HepG2 (cell line): Measurements from ENCODE around the gene ZNF331. TPM values are rescaled to one million over a fixed set of nuclear protein-coding genes. Genes with fewer than 3 reads are reported as not detected.

Experiments used
- ARNT2 ChIP-seq: sonication (generic); formaldehyde crosslinking; IDR thresholded peaks from 2 replicates; pipeline ENCODE4 v1.8.0; 2022; ENCODE audit warnings: mild to moderate bottlenecking, low read depth, missing genetic modification reagents, moderate library complexity
- BRD4 ChIP-seq: sonication (generic); formaldehyde crosslinking; IDR thresholded peaks from 2 replicates; pipeline ENCODE4 v1.4.0; 2020; ENCODE audit warnings: missing genetic modification reagents
- CCAR2 ChIP-seq: fragments of 200-400 bp; formaldehyde crosslinking; optimal IDR thresholded peaks from 2 replicates; pipeline ENCODE3; 2018; ENCODE audit warnings: low read depth, mild to moderate bottlenecking, low read length, moderate library complexity
- CENPBD1 ChIP-seq: sonication (generic); formaldehyde crosslinking; IDR thresholded peaks from 2 replicates; pipeline ENCODE4 v1.8.0; 2022; ENCODE audit warnings: missing genetic modification reagents, low read depth, mild to moderate bottlenecking, borderline replicate concordance
- EP300 ChIP-seq, 3 experiments: sonication (generic) in 1 of 3; formaldehyde crosslinking in 1 of 3; IDR thresholded peaks; 2 replicates each; pipeline versions ENCODE4 v1.5.1 to v1.6.1; 2011 to 2020; ENCODE audit warnings: low read depth in 2 of 3, low read length in 2 of 3, borderline replicate concordance in 1 of 3, improper control_type of control experiment in 1 of 3, mild to moderate bottlenecking in 1 of 3, missing genetic modification reagents in 1 of 3, moderate library complexity in 1 of 3
- ETS1 ChIP-seq: sonication (generic); formaldehyde crosslinking; IDR thresholded peaks from 2 replicates; pipeline ENCODE4 v1.4.0; 2020; ENCODE audit warnings: missing genetic modification reagents
- FOXK1 ChIP-seq: sonication (generic); formaldehyde crosslinking; IDR thresholded peaks from 2 replicates; pipeline ENCODE4 v1.4.0; 2020; ENCODE audit warnings: low read depth, missing genetic modification reagents, borderline replicate concordance
- GABPA ChIP-seq, 2 experiments: IDR thresholded peaks; 2 replicates each; pipeline ENCODE4 v1.6.1; 2011 to 2016; ENCODE audit warnings: low read depth in 2 of 2, low read length in 1 of 2, missing biosample characterization in 1 of 2, missing genetic modification characterization in 1 of 2
- HMG20B ChIP-seq: conservative IDR thresholded peaks from 2 replicates; pipeline ENCODE4 v1.6.1; 2016; ENCODE audit warnings: missing genetic modification reagents, missing compliant biosample characterization
- HOXA5 ChIP-seq: sonication (generic); formaldehyde crosslinking; IDR thresholded peaks from 2 replicates; pipeline ENCODE4 v1.4.0; 2020; ENCODE audit warnings: missing genetic modification reagents
- PCBP2 ChIP-seq: fragments of 200-400 bp; formaldehyde crosslinking; optimal IDR thresholded peaks from 2 replicates; pipeline ENCODE3; 2018; ENCODE audit warnings: low read length, low read depth; ENCODE audit not compliant: poor library complexity, severe bottlenecking
- RBFOX2 ChIP-seq: fragments of 200-400 bp; formaldehyde crosslinking; IDR thresholded peaks from 2 replicates; pipeline ENCODE4 v1.6.1; 2017; ENCODE audit warnings: low read depth, mild to moderate bottlenecking, low read length
- RFX1 ChIP-seq: fragments of 450-650 bp; IDR thresholded peaks from 2 replicates; pipeline ENCODE4 v1.6.1; 2017
- SMAD3 ChIP-seq: sonication (generic); formaldehyde crosslinking; IDR thresholded peaks from 2 replicates; pipeline ENCODE4 v1.4.0; 2020; ENCODE audit warnings: missing genetic modification reagents
- SSRP1 ChIP-seq: IDR thresholded peaks from 2 replicates; pipeline ENCODE4 v1.6.1; 2016; ENCODE audit warnings: control low read depth
- STAT5B ChIP-seq: sonication (generic); formaldehyde crosslinking; IDR thresholded peaks from 2 replicates; pipeline ENCODE4 v1.4.0; 2020; ENCODE audit warnings: missing genetic modification reagents
- TBP ChIP-seq: sonication (generic); formaldehyde crosslinking; IDR thresholded peaks from 2 replicates; pipeline ENCODE4 v1.5.0; 2020; ENCODE audit warnings: missing genetic modification reagents
- TFE3 ChIP-seq: IDR thresholded peaks from 2 replicates; pipeline ENCODE4 v1.6.1; 2016
- ZFP1 ChIP-seq: IDR thresholded peaks from 2 replicates; pipeline ENCODE4 v1.6.1; 2016
- ZNF24 ChIP-seq: fragments of 450-650 bp; IDR thresholded peaks from 2 replicates; pipeline ENCODE4 v1.6.1; 2017; ENCODE audit warnings: antibody characterized with exemption, mild to moderate bottlenecking
- ZNF354B ChIP-seq: sonication (generic); formaldehyde crosslinking; IDR thresholded peaks from 2 replicates; pipeline ENCODE4 v1.8.0; 2022; ENCODE audit warnings: mild to moderate bottlenecking, missing genetic modification reagents
- ZNF460 ChIP-seq: sonication (generic); formaldehyde crosslinking; IDR thresholded peaks from 2 replicates; pipeline ENCODE4 v1.5.1; 2020; ENCODE audit warnings: missing genetic modification reagents, mild to moderate bottlenecking, borderline replicate concordance
- ZNF530 ChIP-seq: sonication (generic); formaldehyde crosslinking; IDR thresholded peaks from 2 replicates; pipeline ENCODE4 v1.5.0; 2020; ENCODE audit warnings: low read depth, mild to moderate bottlenecking, missing genetic modification reagents
- ZNF674 ChIP-seq: sonication (generic); formaldehyde crosslinking; IDR thresholded peaks from 2 replicates; pipeline ENCODE4 v1.5.0; 2020; ENCODE audit warnings: low read depth, mild to moderate bottlenecking, missing genetic modification reagents
- ZNF713 ChIP-seq: sonication (generic); formaldehyde crosslinking; IDR thresholded peaks from 2 replicates; pipeline ENCODE4 v1.4.0; 2020; ENCODE audit warnings: mild to moderate bottlenecking, missing genetic modification reagents
- ZNF768 ChIP-seq: sonication (generic); formaldehyde crosslinking; IDR thresholded peaks from 2 replicates; pipeline ENCODE4 v1.4.0; 2020; ENCODE audit warnings: missing genetic modification reagents
- ZNF777 ChIP-seq: sonication (generic); formaldehyde crosslinking; IDR thresholded peaks from 2 replicates; pipeline ENCODE4 v1.4.0; 2020; ENCODE audit warnings: missing genetic modification reagents
- polyA plus RNA-seq, 8 experiments: library from polyadenylated mRNA; depleted of rRNA in 3 of 8; stranded (reverse) in 7 of 8; unstranded in 1 of 8; fragments of >200 nt; fragmentation: Illumina TruSeq in 4 of 8; extraction: Trizol in 4 of 8; gene quantifications; 2 replicates each; pipeline versions ENCODE4 v1.2.1 to v1.2.3, GENCODE V29; 2011 to 2016; ENCODE audit warnings: low read depth in 4 of 8, missing spikeins in 1 of 8, mixed read lengths in 1 of 8; ENCODE audit not compliant: insufficient read depth in 1 of 8
- total RNA-seq, 5 experiments: library from RNA; depleted of rRNA; stranded (reverse); fragments of >200 nt; fragmentation: Illumina TruSeq; extraction: Trizol; gene quantifications; 2 replicates each; pipeline ENCODE4 v1.2.3, GENCODE V29; 2016; ENCODE audit warnings: low read depth in 1 of 5

The ZNF331 gene
- total and polyA plus RNA-seq, 2 of the 13 experiments (the other 11 are each of a cell fraction or from before 2014, with no cell fraction given), result 8.2 to 13.3 TPM

- peak; percentile 92 for TF ChIP-seq TFE3 (CRISPR knock-in tag)
- TF ChIP-seq PCBP2, result no peak
- peak; percentile 58; the same call in 1 of the 2 replicates for TF ChIP-seq BRD4 (CRISPR knock-in tag)
- no peak for TF ChIP-seq ZNF713 (CRISPR knock-in tag)
- TF ChIP-seq GABPA (IDR thresholded peaks at IDR 0.05; ENCODE audit: low read depth, low read length), result no peak
- peak; percentile 41 for TF ChIP-seq GABPA (CRISPR knock-in tag; IDR thresholded peaks at IDR 0.05; ENCODE audit: low read depth)
- TF ChIP-seq STAT5B (CRISPR knock-in tag), result peak; percentile 60; the same call in 1 of the 2 replicates
- TF ChIP-seq HMG20B, result peak; percentile 48; the same call in 1 of the 2 replicates
- TF ChIP-seq ZNF674 (CRISPR knock-in tag), result no peak
- TF ChIP-seq SSRP1 (CRISPR knock-in tag), result no peak
- peak; percentile 80; the same call in 1 of the 2 replicates for TF ChIP-seq FOXK1 (CRISPR knock-in tag)
- no peak for TF ChIP-seq CENPBD1 (CRISPR knock-in tag)
- no peak for TF ChIP-seq RBFOX2
- peak in 1 of 2 experiments; percentile 88; a peak in 2 of 4 replicates for TF ChIP-seq EP300 (IDR thresholded peaks at IDR 0.05; ENCODE audit: low read depth in 2 of 2, low read length in 2 of 2)
- TF ChIP-seq EP300 (CRISPR knock-in tag; IDR thresholded peaks at IDR 0.05; ENCODE audit: borderline replicate concordance), result peak; percentile 87
- no peak for TF ChIP-seq ZNF777 (CRISPR knock-in tag)
- no peak for TF ChIP-seq HOXA5
- TF ChIP-seq SMAD3, result peak; percentile 76; the same call in 1 of the 2 replicates
- no peak for TF ChIP-seq ZFP1 (CRISPR knock-in tag)
- TF ChIP-seq TBP (CRISPR knock-in tag), result 0 out of 2 replicates have a peak, but pooled peaks have one; percentile 5
- TF ChIP-seq ZNF460, result peak; percentile 67; the same call in 1 of the 2 replicates
- no peak for TF ChIP-seq ETS1 (CRISPR knock-in tag)
- TF ChIP-seq ZNF24, result no peak
- no peak for TF ChIP-seq ZNF530
- TF ChIP-seq ZNF354B (CRISPR knock-in tag), result no peak
- TF ChIP-seq ZNF768, result peak; percentile 16; the same call in 1 of the 2 replicates
- TF ChIP-seq CCAR2, result no peak
- no peak for TF ChIP-seq RFX1
- no peak for TF ChIP-seq ARNT2 (CRISPR knock-in tag)
These were observed 30.2 kb upstream of the ZNF331 start (continued) for GRCh38 chr19:53507523-53508442.
